Activated naive CD4-positive, alpha-beta T cell treated with Interleukin-2 at 50 U/mL for 16 hours (primary cell): ENCODE measurements around the gene PLA2G4A.

Experiments used
- DNase-seq: peaks from one replicate; pipeline ENCODE4 v3.0.0-alpha.2; 2020

PLA2G4A gene

GRCh38 chr1:187032982-187033692, 204.4 kb downstream of the PLA2G4A start:
- DNase-seq = no peak

GRCh38 chr1:187033693-187034390, 205.1 kb downstream of the PLA2G4A start:
- DNase-seq = no peak

GRCh38 chr1:187034501-187034900, 205.8 kb downstream of the PLA2G4A start:
- no peak for DNase-seq

- no peak for DNase-seq
Observed at GRCh38 chr1:187037973-187038553, 209.3 kb downstream of the PLA2G4A start.
